OCI-LY7 (cell line): ENCODE measurements around the gene RAD51B. TPM values are rescaled to one million over a fixed set of nuclear protein-coding genes. Genes with fewer than 3 reads are reported as not detected.
A peak's percentile ranks its signal among the peaks of the same experiment; 100 is the strongest.

Source experiments
- BruUV-seq: library from RNA; stranded (reverse); fragments of 400-500 nt; replicated peaks from 2 replicates; lab custom pipeline; 2021; lab: Mats Ljungman, UMichigan
- CTCF ChIA-PET: fragments of 300-600 bp; sonication (Branson Sonifier 250); formaldehyde crosslinking; loops from one replicate; lab custom pipeline; 2022; ENCODE audit warnings: antibody characterized with exemption; ENCODE audit not compliant: unreplicated experiment; lab: Charles Lee
- POLR2A ChIA-PET: fragments of 300-600 bp; sonication (Branson Sonifier 250); formaldehyde crosslinking; loops from one replicate; lab custom pipeline; 2022; ENCODE audit warnings: antibody characterized with exemption; lab: Charles Lee
- DNase-seq: peaks from one replicate; pipeline ENCODE4 v3.0.0-alpha.2; 2015; ENCODE audit warnings: low spot score
- H2AFZ ChIP-seq: fragments of 200-600 bp; sonication (generic), shearing (Covaris generic); 2 replicates; pipeline ENCODE4 v1.6.1; 2014; ENCODE audit warnings: mild to moderate bottlenecking, antibody characterized with exemption, low read length, moderate library complexity
- H3K27ac ChIP-seq: fragments of 200-600 bp; sonication (generic); 2 replicates; pipeline ENCODE4 v1.5.1; 2014; ENCODE audit warnings: mixed run types, low read depth, mild to moderate bottlenecking, moderate library complexity, low read length, inconsistent platforms; ENCODE audit not compliant: poor library complexity, severe bottlenecking
- H3K36me3 ChIP-seq: fragments of 200-600 bp; sonication (generic); 2 replicates; pipeline ENCODE4 v1.6.1; 2014; ENCODE audit warnings: mild to moderate bottlenecking, antibody characterized with exemption, low read length, moderate library complexity, mixed read lengths; ENCODE audit not compliant: insufficient read depth
- H3K4me1 ChIP-seq: fragments of 200-600 bp; sonication (generic); 2 replicates; pipeline ENCODE4 v1.5.1; 2014; ENCODE audit warnings: mild to moderate bottlenecking, low read length; ENCODE audit not compliant: insufficient read depth, poor library complexity, severe bottlenecking
- H3K4me2 ChIP-seq: fragments of 200-600 bp; sonication (generic); 2 replicates; pipeline ENCODE4 v1.6.1; 2014; ENCODE audit warnings: mild to moderate bottlenecking, low read length
- H3K4me3 ChIP-seq: fragments of 200-600 bp; sonication (generic); 2 replicates; pipeline ENCODE4 v1.5.1; 2014; ENCODE audit warnings: mild to moderate bottlenecking, low read depth, low read length; ENCODE audit not compliant: poor library complexity, severe bottlenecking
- H3K79me2 ChIP-seq: fragments of 200-600 bp; sonication (generic); 2 replicates; pipeline ENCODE4 v1.6.1; 2016; ENCODE audit warnings: low read depth, mild to moderate bottlenecking, low read length, moderate library complexity, mixed read lengths; ENCODE audit not compliant: insufficient read depth
- H3K9me2 ChIP-seq: fragments of 200-600 bp; sonication (generic); 2 replicates; pipeline ENCODE4 v1.6.1; 2016; ENCODE audit warnings: mild to moderate bottlenecking, low read length, mixed read lengths; ENCODE audit not compliant: insufficient read depth
- H3K9me3 ChIP-seq: fragments of 200-600 bp; sonication (generic); 2 replicates; pipeline ENCODE4 v1.6.1; 2014; ENCODE audit warnings: mild to moderate bottlenecking, mixed run types, low read length, mixed read lengths
- H4K20me1 ChIP-seq: fragments of 200-600 bp; sonication (generic); 2 replicates; pipeline ENCODE4 v1.6.1; 2014; ENCODE audit warnings: mild to moderate bottlenecking, antibody characterized with exemption, low read length, moderate library complexity, mixed read lengths; ENCODE audit not compliant: insufficient read depth
- EZH2phosphoT487 ChIP-seq: fragments of 200-600 bp; sonication (generic); IDR thresholded peaks from 2 replicates; pipeline ENCODE4 v1.6.1; 2018; ENCODE audit warnings: low read depth, borderline replicate concordance, mild to moderate bottlenecking, mixed run types, antibody characterized with exemption, low read length, moderate library complexity, mixed read lengths
- intact Hi-C: fragments of 100-400 bp; cut with micrococcal nuclease; formaldehyde crosslinking; loops from one replicate; pipeline ENCODE4 v1.10.0; 2022; ENCODE audit not compliant: unreplicated experiment
- total RNA-seq, 2 experiments: library from RNA; depleted of rRNA in 1 of 2; stranded (reverse); fragments of >200 nt in 1 of 2; shearing (Covaris generic) in 1 of 2; gene quantifications; 2 replicates each; pipeline ENCODE4 v1.2.3, GENCODE V29; 2014 to 2022
- TF ChIP-seq, protein P1 (sequence below): fragments of 200-600 bp; sonication (generic); conservative IDR thresholded peaks from 2 replicates; pipeline ENCODE4 v1.5.1; 2014; ENCODE audit warnings: mild to moderate bottlenecking, antibody characterized with exemption, low read length, moderate library complexity, mixed read lengths

RAD51B gene
- total RNA-seq, 2 experiments from 2014 or later: 41.4 to 89.9 TPM

DNA sequence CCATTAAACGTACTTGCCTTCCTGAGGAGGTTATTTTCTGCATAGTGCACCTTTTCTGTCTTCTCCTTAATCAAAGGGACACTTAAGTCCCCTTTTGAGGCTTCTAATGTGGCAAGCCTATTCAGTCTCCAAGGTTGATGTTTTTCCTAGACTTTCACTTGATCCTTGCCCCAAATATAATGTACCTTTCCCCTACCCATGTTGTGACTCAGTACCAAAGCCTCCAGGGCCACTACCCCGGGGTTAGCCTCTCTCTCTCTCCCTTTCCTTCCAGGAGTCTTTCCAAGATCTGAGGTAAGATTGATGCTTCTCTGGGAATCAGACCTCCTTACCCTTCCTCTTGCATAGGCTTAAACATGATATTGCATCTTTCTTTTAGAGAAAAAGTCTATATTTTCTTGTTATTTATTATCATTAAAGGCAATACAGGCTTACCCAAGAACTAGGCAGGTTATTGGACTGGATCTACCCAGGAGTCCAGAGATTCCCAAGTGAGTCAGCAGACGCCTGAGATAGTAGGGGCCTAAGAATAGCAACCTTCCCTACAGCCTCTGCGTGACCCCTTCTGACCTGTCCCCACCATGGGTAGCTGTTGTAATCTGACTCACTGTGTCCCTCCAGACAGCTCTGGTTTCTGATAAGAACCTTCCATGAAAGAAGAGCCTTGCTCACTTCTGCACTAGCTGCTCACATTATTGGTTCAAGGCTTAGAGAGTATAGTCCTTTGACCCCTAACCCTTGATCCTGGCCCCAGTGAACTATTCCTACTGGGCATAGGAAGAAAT, 800.4 kb downstream of the RAD51B start:
- Histone ChIP-seq H3K4me3 (no peak overlapping the region), H2AFZ (no peak overlapping the region), H3K9me2 (no peaks in the 10 kb centered on the region), H3K79me2 (no peaks in the 10 kb centered on the region), H4K20me1 (no peaks in the 10 kb centered on the region), H3K4me1 (peaks cover 16% of the 10 kb centered on the region), H3K9me3 (peaks cover 26% of the 10 kb centered on the region), H3K4me2 (no peak overlapping the region), H3K36me3 (peaks cover 4% of the 10 kb centered on the region; the same call in 1 of the 2 replicates), H3K27ac (no peak overlapping the region)
- DNase-seq: no peak
- BruUV-seq: no TSS peak
- POLR2A ChIA-PET: no interaction called here
- intact Hi-C loops: no loop called here
- no peak for TF ChIP-seq EZH2phosphoT487
- TF ChIP-seq, protein P1, sequence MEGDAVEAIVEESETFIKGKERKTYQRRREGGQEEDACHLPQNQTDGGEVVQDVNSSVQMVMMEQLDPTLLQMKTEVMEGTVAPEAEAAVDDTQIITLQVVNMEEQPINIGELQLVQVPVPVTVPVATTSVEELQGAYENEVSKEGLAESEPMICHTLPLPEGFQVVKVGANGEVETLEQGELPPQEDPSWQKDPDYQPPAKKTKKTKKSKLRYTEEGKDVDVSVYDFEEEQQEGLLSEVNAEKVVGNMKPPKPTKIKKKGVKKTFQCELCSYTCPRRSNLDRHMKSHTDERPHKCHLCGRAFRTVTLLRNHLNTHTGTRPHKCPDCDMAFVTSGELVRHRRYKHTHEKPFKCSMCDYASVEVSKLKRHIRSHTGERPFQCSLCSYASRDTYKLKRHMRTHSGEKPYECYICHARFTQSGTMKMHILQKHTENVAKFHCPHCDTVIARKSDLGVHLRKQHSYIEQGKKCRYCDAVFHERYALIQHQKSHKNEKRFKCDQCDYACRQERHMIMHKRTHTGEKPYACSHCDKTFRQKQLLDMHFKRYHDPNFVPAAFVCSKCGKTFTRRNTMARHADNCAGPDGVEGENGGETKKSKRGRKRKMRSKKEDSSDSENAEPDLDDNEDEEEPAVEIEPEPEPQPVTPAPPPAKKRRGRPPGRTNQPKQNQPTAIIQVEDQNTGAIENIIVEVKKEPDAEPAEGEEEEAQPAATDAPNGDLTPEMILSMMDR: no peak
- CTCF ChIA-PET: no interaction called here

DNA sequence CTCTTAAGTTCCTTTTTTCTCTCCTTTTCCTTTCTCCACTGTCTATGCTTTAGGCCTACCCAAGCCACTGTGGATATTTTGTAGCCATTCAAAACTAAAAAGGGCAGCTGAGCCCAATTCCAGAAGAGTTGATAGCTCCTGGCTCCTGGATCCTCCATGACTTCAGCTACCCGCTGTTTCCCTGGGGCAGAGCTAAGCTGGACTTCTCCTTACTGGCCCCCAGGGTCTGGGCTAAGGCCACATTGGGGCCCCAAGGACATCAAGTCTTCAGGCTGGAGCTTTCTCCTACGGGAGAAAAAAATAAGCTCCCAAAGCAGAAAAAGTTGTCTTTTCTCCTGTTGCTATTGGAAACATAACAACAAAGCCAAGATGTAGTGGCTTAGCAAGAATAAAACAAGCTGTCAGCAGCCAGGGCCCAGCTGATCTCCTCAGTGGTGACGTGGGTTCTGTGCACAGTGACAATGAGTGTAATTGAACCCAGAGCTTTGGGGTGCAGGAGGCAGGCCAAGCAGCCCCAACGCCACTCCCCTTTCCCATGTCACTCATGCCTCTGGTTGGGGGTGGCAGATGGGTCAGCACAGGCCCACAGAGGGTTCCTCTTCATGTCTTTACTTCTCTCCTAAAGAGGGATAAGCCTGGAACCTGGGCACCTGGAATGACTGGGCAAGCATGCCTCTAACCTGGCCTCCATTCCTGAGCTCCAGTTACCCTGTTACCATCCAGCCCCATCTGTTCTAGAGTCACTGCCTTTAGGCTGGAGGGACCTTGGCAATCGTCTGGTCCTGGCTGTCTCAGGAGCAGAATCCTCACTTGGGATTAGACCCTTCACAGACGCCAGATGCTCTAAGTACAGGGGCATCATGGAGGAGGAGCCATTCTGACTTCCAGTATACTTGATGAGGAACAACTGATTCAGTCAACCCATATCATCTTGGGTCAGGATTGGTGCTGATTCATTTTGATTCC, 802.1 kb downstream of the RAD51B start:
- TF ChIP-seq, protein P1: no peak
- no peak for TF ChIP-seq EZH2phosphoT487
- Histone ChIP-seq H2AFZ (no peak overlapping the region), H3K4me3 (no peak overlapping the region), H3K36me3 (peaks cover 4% of the 10 kb centered on the region; the same call in 1 of the 2 replicates), H3K9me2 (no peaks in the 10 kb centered on the region), H3K9me3 (peaks cover 15% of the 10 kb centered on the region), H3K4me2 (peak overlapping the region; percentile 61), H4K20me1 (no peaks in the 10 kb centered on the region), H3K4me1 (peaks cover 16% of the 10 kb centered on the region), H3K27ac (no peak overlapping the region), H3K79me2 (no peaks in the 10 kb centered on the region)
- ChIA-PET POLR2A (no interaction called here), CTCF (no interaction called here)
- intact Hi-C loops: no loop called here
- no peak for DNase-seq
- BruUV-seq: no TSS peak
